ENCODE measurements around the gene CASP7. TPM values are rescaled to one million over a fixed set of nuclear protein-coding genes. Genes with fewer than 3 reads are reported as not detected.

CASP7 gene
- total and polyA plus RNA-seq, 10 of the 15 experiments (the other 5 are each of a cell fraction or from before 2014, with no cell fraction given) = 23.7 to 34.4 (median 28.7) TPM

- TF ChIP-seq NR2C1 (IDR thresholded peaks at IDR 0.05) = no peak
- no peak for TF ChIP-seq MEF2B (IDR thresholded peaks at IDR 0.05; ENCODE audit: partially characterized antibody, poor library complexity, severe bottlenecking)
- no peak for TF ChIP-seq USF2 (IDR thresholded peaks at IDR 0.05; ENCODE audit: borderline replicate concordance, low read depth, low read length)
Measured at GRCh38 chr10:113663908-113664307, 15.8 kb upstream of the CASP7 start, which contains the start of gene NRAP (continued).

GRCh38 chr10:113665352-113665751 lies 14.4 kb upstream of the CASP7 start:
- POLR2A ChIA-PET = no interaction called here
- SMC1A ChIA-PET (ENCODE audit: uncharacterized antibody, unreplicated experiment) = no interaction called here
- FAIRE-seq = no peak
- TF ChIP-seq CREB1 (IDR thresholded peaks at IDR 0.05; ENCODE audit: low read depth) = no peak
- BruUV-seq (replicated peaks) = no TSS peak
- no peak for DNase-seq (ENCODE audit: low read depth, low spot score)
- no peak overlapping the region for H3K27ac ChIP-seq (ENCODE audit: control insufficient read depth, insufficient read depth)
- ATAC-seq = no peak
- no peak overlapping the region for H3K4me2 ChIP-seq (ENCODE audit: control insufficient read depth, insufficient read depth)
- no peaks in the 10 kb centered on the region for H3K27me3 ChIP-seq (replicated peaks in 1 of 2; ENCODE audit: control insufficient read depth in 2 of 2, insufficient read depth in 2 of 2, low read length in 1 of 2)
- RAD21 ChIA-PET (ENCODE audit: unreplicated experiment) = no interaction called here
- no peak overlapping the region for H3K9ac ChIP-seq (ENCODE audit: control insufficient read depth, insufficient read depth, low read length)
- H3K4me3 ChIP-seq = no peak overlapping the region
- no peaks in the 10 kb centered on the region for H4K20me1 ChIP-seq (ENCODE audit: control insufficient read depth, insufficient read depth)
- intact Hi-C loops (cut with micrococcal nuclease; ENCODE audit: unreplicated experiment) (no loop called here), in situ Hi-C loops (cut with MboI) (no loop called here)
- CTCF ChIA-PET = no interaction called here
- H3K9me3 ChIP-seq (replicated peaks; ENCODE audit: control insufficient read depth, insufficient read depth, low read length) = no peaks in the 10 kb centered on the region; the same call in 2 of the 3 replicates
- no peak overlapping the region for H2AFZ ChIP-seq (ENCODE audit: control insufficient read depth, low read depth, low read length)
- H3K4me1 ChIP-seq (ENCODE audit: control insufficient read depth, insufficient read depth, low read length) = peaks cover 5% of the 10 kb centered on the region
- no peaks in the 10 kb centered on the region for H3K79me2 ChIP-seq (ENCODE audit: control insufficient read depth, insufficient read depth, low read length)
- H3K36me3 ChIP-seq (ENCODE audit: control insufficient read depth in 2 of 2, insufficient read depth in 2 of 2, low read length in 1 of 2) = no peaks in the 10 kb centered on the region
- 59% methylated on average over 4 of the region's 4 CpGs for WGBS (ENCODE audit: insufficient coverage, insufficient replicate concordance, low lambda C conversion rate, missing lambda C conversion rate)

- intact Hi-C loops (cut with micrococcal nuclease; ENCODE audit: unreplicated experiment) (no loop called here), in situ Hi-C loops (cut with MboI) (no loop called here)
- Histone ChIP-seq H3K4me1 (ENCODE audit: control insufficient read depth, insufficient read depth, low read length) (peaks cover 5% of the 10 kb centered on the region), H3K36me3 (ENCODE audit: control insufficient read depth in 2 of 2, insufficient read depth in 2 of 2, low read length in 1 of 2) (no peaks in the 10 kb centered on the region), H3K9ac (ENCODE audit: control insufficient read depth, insufficient read depth, low read length) (no peak overlapping the region), H3K4me2 (ENCODE audit: control insufficient read depth, insufficient read depth) (no peak overlapping the region), H4K20me1 (ENCODE audit: control insufficient read depth, insufficient read depth) (no peaks in the 10 kb centered on the region), H3K27me3 (replicated peaks in 1 of 2; ENCODE audit: control insufficient read depth in 2 of 2, insufficient read depth in 2 of 2, low read length in 1 of 2) (no peaks in the 10 kb centered on the region), H3K4me3 (no peak overlapping the region), H2AFZ (ENCODE audit: control insufficient read depth, low read depth, low read length) (no peak overlapping the region), H3K27ac (ENCODE audit: control insufficient read depth, insufficient read depth) (no peak overlapping the region), H3K79me2 (ENCODE audit: control insufficient read depth, insufficient read depth, low read length) (no peaks in the 10 kb centered on the region), H3K9me3 (replicated peaks; ENCODE audit: control insufficient read depth, insufficient read depth, low read length) (no peaks in the 10 kb centered on the region; the same call in 2 of the 3 replicates)
- FAIRE-seq (no peak), ATAC-seq (no peak), DNase-seq (ENCODE audit: low read depth, low spot score) (no peak)
- RAD21 ChIA-PET (ENCODE audit: unreplicated experiment) = no interaction called here
- WGBS (ENCODE audit: insufficient coverage, insufficient replicate concordance, low lambda C conversion rate, missing lambda C conversion rate) = 52% methylated on average over 6 of the region's 6 CpGs
- CTCF ChIA-PET = no interaction called here
- POLR2A ChIA-PET = no interaction called here
- SMC1A ChIA-PET (ENCODE audit: uncharacterized antibody, unreplicated experiment) = no interaction called here
- BruUV-seq (replicated peaks) = no TSS peak
- TF ChIP-seq SP1 (IDR thresholded peaks at IDR 0.05; ENCODE audit: low read depth, low read length) = no peak
- TF ChIP-seq RAD51 (IDR thresholded peaks at IDR 0.05) = no peak
- TF ChIP-seq SREBF2 (IDR thresholded peaks at IDR 0.05; ENCODE audit: low read length) = no peak
- no peak for TF ChIP-seq YBX1 (IDR thresholded peaks at IDR 0.05)
- TF ChIP-seq ZNF592 (IDR thresholded peaks at IDR 0.05) = no peak
- no peak for TF ChIP-seq ATF2 (IDR thresholded peaks at IDR 0.05; ENCODE audit: low read length)
Measured at GRCh38 chr10:113665806-113666354, 13.8 kb upstream of the CASP7 start.
